ENCODE measurements around the gene SSBP4.

SSBP4 gene

DNA sequence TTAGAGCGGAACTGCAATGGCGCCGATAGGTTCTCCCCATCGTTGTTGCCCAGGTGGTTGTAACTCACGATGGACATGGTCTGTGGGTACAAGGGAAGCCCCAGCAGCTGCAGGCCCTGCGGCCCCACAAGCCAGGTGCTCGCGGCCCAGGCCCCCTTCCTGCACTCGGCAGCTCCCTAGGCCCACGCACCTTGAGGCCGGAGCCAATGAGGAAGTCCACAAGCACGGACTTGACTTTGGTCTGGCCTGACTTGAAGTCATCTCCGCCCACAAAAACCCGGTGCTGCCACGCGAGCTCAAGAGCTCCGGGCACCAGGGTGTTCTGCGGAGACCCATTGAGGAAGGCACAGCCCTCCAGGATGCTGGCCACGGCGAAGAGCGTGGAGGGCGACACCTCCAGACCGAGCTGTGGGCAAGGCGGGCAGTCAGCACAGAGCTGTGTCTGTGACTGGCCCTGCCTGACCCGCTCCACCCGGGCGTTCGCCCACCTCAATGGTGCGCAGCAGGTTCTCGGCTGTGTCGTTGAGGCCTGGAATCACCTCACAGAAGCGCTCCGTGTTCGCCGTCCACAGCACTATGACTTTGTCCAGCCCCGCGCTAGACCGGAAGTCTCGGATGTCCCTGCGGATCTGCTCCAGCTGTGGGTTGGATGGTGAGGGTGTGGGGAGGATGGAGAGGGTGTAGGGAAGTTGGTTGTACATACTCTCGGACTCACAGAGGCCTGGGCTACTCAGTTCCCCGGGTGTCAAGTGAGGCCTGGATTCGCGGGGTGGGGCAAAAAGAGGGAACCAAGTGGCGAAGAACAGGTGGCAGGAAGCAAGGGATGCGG lies 16.9 kb downstream of the SSBP4 start (continued):
- TF ChIP-seq ZFP37 (tag by site-specific recombination; IDR thresholded peaks at IDR 0.05), result no peak
- TF ChIP-seq ZNF133 (tag by site-specific recombination; IDR thresholded peaks at IDR 0.05), result no peak
- no peak for TF ChIP-seq ZNF623 (tag by site-specific recombination; IDR thresholded peaks at IDR 0.05)
- no peak for TF ChIP-seq ZNF501 (tag by site-specific recombination; IDR thresholded peaks at IDR 0.05)
- TF ChIP-seq ZNF311 (tag by site-specific recombination; IDR thresholded peaks at IDR 0.05; ENCODE audit: borderline replicate concordance), result no peak
- 0 out of 2 replicates have a peak, but pooled peaks have one; percentile 29 for TF ChIP-seq SCRT1 (tag by site-specific recombination; IDR thresholded peaks at IDR 0.05; ENCODE audit: borderline replicate concordance)
- TF ChIP-seq, protein P1, sequence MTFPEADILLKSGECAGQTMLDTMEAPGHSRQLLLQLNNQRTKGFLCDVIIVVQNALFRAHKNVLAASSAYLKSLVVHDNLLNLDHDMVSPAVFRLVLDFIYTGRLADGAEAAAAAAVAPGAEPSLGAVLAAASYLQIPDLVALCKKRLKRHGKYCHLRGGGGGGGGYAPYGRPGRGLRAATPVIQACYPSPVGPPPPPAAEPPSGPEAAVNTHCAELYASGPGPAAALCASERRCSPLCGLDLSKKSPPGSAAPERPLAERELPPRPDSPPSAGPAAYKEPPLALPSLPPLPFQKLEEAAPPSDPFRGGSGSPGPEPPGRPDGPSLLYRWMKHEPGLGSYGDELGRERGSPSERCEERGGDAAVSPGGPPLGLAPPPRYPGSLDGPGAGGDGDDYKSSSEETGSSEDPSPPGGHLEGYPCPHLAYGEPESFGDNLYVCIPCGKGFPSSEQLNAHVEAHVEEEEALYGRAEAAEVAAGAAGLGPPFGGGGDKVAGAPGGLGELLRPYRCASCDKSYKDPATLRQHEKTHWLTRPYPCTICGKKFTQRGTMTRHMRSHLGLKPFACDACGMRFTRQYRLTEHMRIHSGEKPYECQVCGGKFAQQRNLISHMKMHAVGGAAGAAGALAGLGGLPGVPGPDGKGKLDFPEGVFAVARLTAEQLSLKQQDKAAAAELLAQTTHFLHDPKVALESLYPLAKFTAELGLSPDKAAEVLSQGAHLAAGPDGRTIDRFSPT (tag by site-specific recombination; IDR thresholded peaks at IDR 0.05), result 0 out of 2 replicates have a peak, but pooled peaks have one; percentile 27
- TF ChIP-seq ZNF433 (tag by site-specific recombination; IDR thresholded peaks at IDR 0.05; ENCODE audit: low read depth), result no peak
- TF ChIP-seq OVOL3 (tag by site-specific recombination; IDR thresholded peaks at IDR 0.05), result no peak
- TF ChIP-seq HOXC10 (CRISPR knock-in tag; IDR thresholded peaks at IDR 0.05), result peak; percentile 39; the same call in 1 of the 2 replicates
- no peak for TF ChIP-seq YY2 (tag by site-specific recombination; IDR thresholded peaks at IDR 0.05)

DNA sequence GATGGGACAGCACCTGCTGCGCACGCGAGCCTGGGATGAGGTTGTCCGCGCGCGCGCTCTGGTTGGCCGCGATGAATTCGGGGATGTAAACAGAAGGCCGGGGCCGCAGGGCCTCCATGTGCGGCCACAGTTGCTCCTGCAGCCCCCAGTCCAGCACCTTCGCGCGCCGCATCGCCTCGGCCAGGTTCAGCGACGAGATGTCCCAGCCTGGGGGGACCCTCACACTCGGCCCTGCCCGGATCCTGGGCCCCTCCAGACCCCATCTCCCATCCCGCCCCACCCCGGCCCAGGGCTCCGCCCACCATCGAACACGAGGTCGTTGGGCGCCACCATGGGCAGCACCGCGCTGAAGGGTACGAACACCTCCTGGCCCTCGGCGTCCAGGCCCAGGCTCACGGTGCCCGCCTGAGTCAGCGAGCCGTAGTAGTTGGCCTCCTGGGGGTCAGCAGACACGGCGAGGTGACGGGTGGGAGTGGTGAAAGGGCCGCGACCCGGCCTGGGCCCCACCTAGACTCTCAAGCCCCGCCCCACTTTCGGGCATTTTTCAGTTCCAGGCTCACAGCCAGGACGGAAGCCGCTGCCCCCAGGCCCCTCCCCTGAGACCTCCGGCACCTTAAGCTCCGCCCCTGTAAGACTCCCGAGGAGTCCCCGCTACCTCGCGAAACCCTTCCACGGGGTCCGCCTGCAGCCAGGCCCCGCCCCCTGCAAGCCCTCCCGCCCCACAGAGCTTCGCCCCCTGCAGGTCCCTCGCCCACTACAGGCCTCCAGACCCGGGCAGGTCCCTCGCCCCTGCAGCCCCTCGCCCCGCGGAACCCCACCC lies 17.7 kb downstream of the SSBP4 start:
- H3K4me3 ChIP-seq (ENCODE audit: low read depth, low read length), result peak overlapping the region; percentile 56
- peaks cover 19% of the 10 kb centered on the region for H3K4me1 ChIP-seq (ENCODE audit: control insufficient read depth, insufficient read depth, low read length)
- POLR2A ChIA-PET, result interaction anchor here (0.6 to 1.0 kb wide), 8 partner anchors 8 to 155 kb away, joined by 3 to 6 read pairs (median 3); partner anchors contain the start of genes JUND, SSBP4 and UBA52
- H3K27ac ChIP-seq (ENCODE audit: extremely low read depth, low read depth, low read length), result peak overlapping the region; percentile 42; the same call in 1 of the 2 replicates
- peaks cover 5 to 24% of the 10 kb centered on the region in 2 experiments; a peak in 2 of 3 replicates for H3K36me3 ChIP-seq (ENCODE audit: control insufficient read depth in 2 of 2, insufficient read depth in 1 of 2, low read length in 2 of 2)
- H3K9me3 ChIP-seq (ENCODE audit: control insufficient read depth, insufficient read depth, low read depth, low read length), result no peaks in the 10 kb centered on the region
- CTCF ChIA-PET, result no interaction called here
- TF ChIP-seq ZBTB7A (tag by site-specific recombination; IDR thresholded peaks at IDR 0.05; ENCODE audit: low read depth), result peak; percentile 17; the same call in 1 of the 2 replicates
- peak; percentile 98 for TF ChIP-seq ZFP69B (tag by site-specific recombination; IDR thresholded peaks at IDR 0.05)
- TF ChIP-seq BCL11B (tag by site-specific recombination; IDR thresholded peaks at IDR 0.05; ENCODE audit: low read depth), result peak; percentile 48; the same call in 1 of the 2 replicates
- no peak for TF ChIP-seq REPIN1 (tag by site-specific recombination; IDR thresholded peaks at IDR 0.05; ENCODE audit: low read depth)
- TF ChIP-seq ZNF175 (tag by site-specific recombination; IDR thresholded peaks at IDR 0.05), result no peak
- no peak for TF ChIP-seq ZNF211 (tag by site-specific recombination; IDR thresholded peaks at IDR 0.05; ENCODE audit: low read depth)
- TF ChIP-seq, protein P2, sequence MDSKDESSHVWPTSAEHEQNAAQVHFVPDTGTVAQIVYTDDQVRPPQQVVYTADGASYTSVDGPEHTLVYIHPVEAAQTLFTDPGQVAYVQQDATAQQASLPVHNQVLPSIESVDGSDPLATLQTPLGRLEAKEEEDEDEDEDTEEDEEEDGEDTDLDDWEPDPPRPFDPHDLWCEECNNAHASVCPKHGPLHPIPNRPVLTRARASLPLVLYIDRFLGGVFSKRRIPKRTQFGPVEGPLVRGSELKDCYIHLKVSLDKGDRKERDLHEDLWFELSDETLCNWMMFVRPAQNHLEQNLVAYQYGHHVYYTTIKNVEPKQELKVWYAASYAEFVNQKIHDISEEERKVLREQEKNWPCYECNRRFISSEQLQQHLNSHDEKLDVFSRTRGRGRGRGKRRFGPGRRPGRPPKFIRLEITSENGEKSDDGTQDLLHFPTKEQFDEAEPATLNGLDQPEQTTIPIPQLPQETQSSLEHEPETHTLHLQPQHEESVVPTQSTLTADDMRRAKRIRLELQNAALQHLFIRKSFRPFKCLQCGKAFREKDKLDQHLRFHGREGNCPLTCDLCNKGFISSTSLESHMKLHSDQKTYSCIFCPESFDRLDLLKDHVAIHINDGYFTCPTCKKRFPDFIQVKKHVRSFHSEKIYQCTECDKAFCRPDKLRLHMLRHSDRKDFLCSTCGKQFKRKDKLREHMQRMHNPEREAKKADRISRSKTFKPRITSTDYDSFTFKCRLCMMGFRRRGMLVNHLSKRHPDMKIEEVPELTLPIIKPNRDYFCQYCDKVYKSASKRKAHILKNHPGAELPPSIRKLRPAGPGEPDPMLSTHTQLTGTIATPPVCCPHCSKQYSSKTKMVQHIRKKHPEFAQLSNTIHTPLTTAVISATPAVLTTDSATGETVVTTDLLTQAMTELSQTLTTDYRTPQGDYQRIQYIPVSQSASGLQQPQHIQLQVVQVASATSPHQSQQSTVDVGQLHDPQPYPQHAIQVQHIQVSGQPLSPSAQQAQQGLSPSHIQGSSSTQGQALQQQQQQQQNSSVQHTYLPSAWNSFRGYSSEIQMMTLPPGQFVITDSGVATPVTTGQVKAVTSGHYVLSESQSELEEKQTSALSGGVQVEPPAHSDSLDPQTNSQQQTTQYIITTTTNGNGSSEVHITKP (tag by site-specific recombination; IDR thresholded peaks at IDR 0.05), result peak; percentile 57
- TF ChIP-seq, protein P3, sequence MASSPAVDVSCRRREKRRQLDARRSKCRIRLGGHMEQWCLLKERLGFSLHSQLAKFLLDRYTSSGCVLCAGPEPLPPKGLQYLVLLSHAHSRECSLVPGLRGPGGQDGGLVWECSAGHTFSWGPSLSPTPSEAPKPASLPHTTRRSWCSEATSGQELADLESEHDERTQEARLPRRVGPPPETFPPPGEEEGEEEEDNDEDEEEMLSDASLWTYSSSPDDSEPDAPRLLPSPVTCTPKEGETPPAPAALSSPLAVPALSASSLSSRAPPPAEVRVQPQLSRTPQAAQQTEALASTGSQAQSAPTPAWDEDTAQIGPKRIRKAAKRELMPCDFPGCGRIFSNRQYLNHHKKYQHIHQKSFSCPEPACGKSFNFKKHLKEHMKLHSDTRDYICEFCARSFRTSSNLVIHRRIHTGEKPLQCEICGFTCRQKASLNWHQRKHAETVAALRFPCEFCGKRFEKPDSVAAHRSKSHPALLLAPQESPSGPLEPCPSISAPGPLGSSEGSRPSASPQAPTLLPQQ (tag by site-specific recombination; IDR thresholded peaks at IDR 0.05), result peak; percentile 98
- TF ChIP-seq, protein P1 (tag by site-specific recombination; IDR thresholded peaks at IDR 0.05), result peak; percentile 85
- peak; percentile 76 for TF ChIP-seq OSR2 (tag by site-specific recombination; IDR thresholded peaks at IDR 0.05)
- peak; percentile 88 for TF ChIP-seq GLIS1 (tag by site-specific recombination; IDR thresholded peaks at IDR 0.05)
- no peak for TF ChIP-seq ZNF571 (tag by site-specific recombination; IDR thresholded peaks at IDR 0.05)
- TF ChIP-seq ZNF707 (tag by site-specific recombination; IDR thresholded peaks at IDR 0.05), result no peak
- TF ChIP-seq WT1 (tag by site-specific recombination; IDR thresholded peaks at IDR 0.05), result peak; percentile 35; the same call in 1 of the 2 replicates
